Esophagus muscularis mucosa (tissue), 4 donors: ENCODE measurements around the gene P3H3. TPM values are rescaled to one million over a fixed set of nuclear protein-coding genes. Genes with fewer than 3 reads are reported as not detected.

Source experiments
- DNase-seq: peaks from one replicate; pipeline ENCODE4 v3.0.0-alpha.2; 2017; ENCODE audit errors: extremely low spot score
- H3K27ac ChIP-seq, 4 donors: fragments of 200-600 bp; sonication (generic); replicated peaks in 1 of 4; 1 replicate in 3 of 4; 2 replicates in 1 of 4; pipeline ENCODE4 v1.5.1; 2016 to 2019; ENCODE audit warnings: mild to moderate bottlenecking in 1 of 4
- H3K27me3 ChIP-seq, 4 donors: fragments of 200-600 bp; sonication (generic); one replicate each; pipeline versions ENCODE4 v1.5.1 to v1.6.0; 2016 to 2019
- H3K36me3 ChIP-seq, 4 donors: fragments of 200-600 bp; sonication (generic); one replicate each; pipeline ENCODE4 v1.5.1; 2016 to 2019
- H3K4me1 ChIP-seq, 4 donors: fragments of 200-600 bp; sonication (generic); one replicate each; pipeline ENCODE4 v1.5.1; 2016 to 2019
- H3K4me3 ChIP-seq, 4 donors: fragments of 200-600 bp; sonication (generic); 1 replicate in 2 of 4; 2 replicates in 2 of 4; pipeline ENCODE4 v1.5.1; 2016 to 2019; ENCODE audit warnings: mild to moderate bottlenecking in 4 of 4, moderate library complexity in 1 of 4
- H3K9me3 ChIP-seq, 4 donors: fragments of 200-600 bp; sonication (generic); 1 replicate in 3 of 4; 2 replicates in 1 of 4; pipeline ENCODE4 v1.5.1; 2016 to 2019
- EP300 ChIP-seq: sonication (generic); formaldehyde crosslinking; IDR thresholded peaks from one replicate; pipeline ENCODE4 v1.6.1; 2017; ENCODE audit warnings: antibody characterized with exemption
- POLR2A ChIP-seq: fragments of 450-650 bp; IDR thresholded peaks from one replicate; pipeline ENCODE4 v1.6.1; 2017; ENCODE audit warnings: antibody characterized with exemption, moderate library complexity, mild to moderate bottlenecking, low read depth
- POLR2AphosphoS5 ChIP-seq, 2 donors: sonication (generic); formaldehyde crosslinking; IDR thresholded peaks; one replicate each; pipeline ENCODE4 v1.6.1; 2017; ENCODE audit warnings: antibody characterized with exemption in 2 of 2
- WGBS: methylation state at CpG from one replicate; pipeline ENCODE4 v1.1.5; 2018; 5-methylcytosine and 5-hydroxymethylcytosine counted together
- intact Hi-C: fragments of 100-400 bp; cut with DNase I; formaldehyde crosslinking; loops from one replicate; pipeline ENCODE4 v1.15.1; 2023
- total RNA-seq, 4 donors: library from RNA; depleted of rRNA; stranded (reverse); fragments of >200 nt; gene quantifications; one replicate each; pipeline versions ENCODE4 v1.1.0 to v1.2.1, GENCODE V29; 2016
- TF ChIP-seq, protein P1 (sequence below), 3 experiments: fragments of 200-600 bp in 2 of 3; fragments of 450-650 bp in 1 of 3; sonication (generic) in 2 of 3; IDR thresholded peaks; one replicate each; pipeline ENCODE4 v1.5.1; 2017 to 2019; ENCODE audit warnings: antibody characterized with exemption in 3 of 3, mild to moderate bottlenecking in 2 of 3, moderate library complexity in 1 of 3

The P3H3 gene
- total RNA-seq, 4 donors from 2014 or later = 16.4 to 30.7 (median 26.8) TPM

- Histone ChIP-seq H3K4me3 (peak overlapping the region; percentile 80 to 95 (median 92)), H3K27me3 (peaks cover 0 to 8% (median 0%) of the 10 kb centered on the region in 4 donors), H3K27ac (peak overlapping the region; percentile 80 to 88 (median 88)), H3K4me1 (peaks cover 24 to 54% (median 48%) of the 10 kb centered on the region in 4 donors), H3K36me3 (peaks cover 0 to 44% (median 22%) of the 10 kb centered on the region in 4 donors), H3K9me3 (no peaks in the 10 kb centered on the region)
- no peak for DNase-seq
- WGBS = 32% methylated on average over 11 of the region's 19 CpGs
- intact Hi-C loops = loop anchor here (5.0 kb wide), 2 partner anchors 77 to 212 kb away; partner anchors contain the start of gene MLF2
- TF ChIP-seq, protein P1, sequence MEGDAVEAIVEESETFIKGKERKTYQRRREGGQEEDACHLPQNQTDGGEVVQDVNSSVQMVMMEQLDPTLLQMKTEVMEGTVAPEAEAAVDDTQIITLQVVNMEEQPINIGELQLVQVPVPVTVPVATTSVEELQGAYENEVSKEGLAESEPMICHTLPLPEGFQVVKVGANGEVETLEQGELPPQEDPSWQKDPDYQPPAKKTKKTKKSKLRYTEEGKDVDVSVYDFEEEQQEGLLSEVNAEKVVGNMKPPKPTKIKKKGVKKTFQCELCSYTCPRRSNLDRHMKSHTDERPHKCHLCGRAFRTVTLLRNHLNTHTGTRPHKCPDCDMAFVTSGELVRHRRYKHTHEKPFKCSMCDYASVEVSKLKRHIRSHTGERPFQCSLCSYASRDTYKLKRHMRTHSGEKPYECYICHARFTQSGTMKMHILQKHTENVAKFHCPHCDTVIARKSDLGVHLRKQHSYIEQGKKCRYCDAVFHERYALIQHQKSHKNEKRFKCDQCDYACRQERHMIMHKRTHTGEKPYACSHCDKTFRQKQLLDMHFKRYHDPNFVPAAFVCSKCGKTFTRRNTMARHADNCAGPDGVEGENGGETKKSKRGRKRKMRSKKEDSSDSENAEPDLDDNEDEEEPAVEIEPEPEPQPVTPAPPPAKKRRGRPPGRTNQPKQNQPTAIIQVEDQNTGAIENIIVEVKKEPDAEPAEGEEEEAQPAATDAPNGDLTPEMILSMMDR (IDR thresholded peaks at IDR 0.05) = peak in 1 of 3 experiments; percentile 6
- no peak for TF ChIP-seq EP300
Observed at GRCh38 chr12:6829536-6830220, 1.5 kb downstream of the P3H3 start.

GRCh38 chr12:6830286-6830890, 2.2 kb downstream of the P3H3 start:
- intact Hi-C loops = no loop called here
- no peak for TF ChIP-seq EP300
- TF ChIP-seq POLR2AphosphoS5 (IDR thresholded peaks at IDR 0.05) = no peak
- TF ChIP-seq, protein P1 (IDR thresholded peaks at IDR 0.05) = no peak
- TF ChIP-seq POLR2A = no peak
- H3K27me3 ChIP-seq = peaks cover 0 to under 1% (median 0%) of the 10 kb centered on the region in 4 donors
- 66% methylated on average over 11 of the region's 11 CpGs for WGBS
- peak overlapping the region in 3 of 4 donors; percentile 87 to 88 (median 88) for H3K27ac ChIP-seq
- peaks cover 0 to 49% (median 22%) of the 10 kb centered on the region in 4 donors for H3K36me3 ChIP-seq
- H3K9me3 ChIP-seq = no peaks in the 10 kb centered on the region
- peaks cover 20 to 47% (median 43%) of the 10 kb centered on the region in 4 donors for H3K4me1 ChIP-seq
- no peak overlapping the region for H3K4me3 ChIP-seq
- DNase-seq = no peak

DNA sequence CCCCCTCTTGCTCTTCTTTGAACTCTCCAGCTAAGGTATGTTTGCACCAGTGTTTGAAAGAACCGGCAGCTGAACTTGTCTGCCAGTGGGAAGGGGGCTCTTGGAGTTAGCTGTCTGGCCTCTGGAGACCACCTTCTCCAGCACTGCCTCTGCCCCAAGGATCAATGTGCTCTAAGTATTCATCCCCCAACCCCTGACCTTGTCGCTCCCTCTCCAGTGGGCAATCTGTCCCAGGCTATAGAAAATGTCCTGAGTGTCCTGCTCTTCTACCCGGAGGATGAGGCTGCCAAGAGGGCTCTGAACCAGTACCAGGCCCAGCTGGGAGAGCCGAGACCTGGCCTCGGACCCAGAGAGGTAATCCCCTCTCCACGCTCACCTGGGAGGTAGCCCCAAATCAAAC, 2.8 kb downstream of the P3H3 start:
- H3K36me3 ChIP-seq = peaks cover 0 to 49% (median 22%) of the 10 kb centered on the region in 4 donors
- no peak overlapping the region for H3K27ac ChIP-seq
- intact Hi-C loops = no loop called here
- peaks cover 19 to 44% (median 37%) of the 10 kb centered on the region in 4 donors for H3K4me1 ChIP-seq
- no peak for DNase-seq
- 74% methylated on average over 3 of the region's 6 CpGs for WGBS
- no peaks in the 10 kb centered on the region for H3K9me3 ChIP-seq
- TF ChIP-seq POLR2AphosphoS5 (IDR thresholded peaks at IDR 0.05) (no peak), EP300 (no peak), POLR2A (no peak)
- TF ChIP-seq, protein P1 (IDR thresholded peaks at IDR 0.05) = no peak
- no peak overlapping the region for H3K4me3 ChIP-seq
- no peaks in the 10 kb centered on the region for H3K27me3 ChIP-seq

- H3K4me1 ChIP-seq = peaks cover 19 to 41% (median 36%) of the 10 kb centered on the region in 4 donors
- TF ChIP-seq POLR2A (no peak), EP300 (no peak), POLR2AphosphoS5 (IDR thresholded peaks at IDR 0.05) (no peak)
- TF ChIP-seq, protein P1 (IDR thresholded peaks at IDR 0.05) = no peak
- WGBS = 84% methylated on average over 11 of the region's 12 CpGs
- H3K36me3 ChIP-seq = peaks cover 1 to 53% (median 22%) of the 10 kb centered on the region in 4 donors
- intact Hi-C loops = no loop called here
- H3K4me3 ChIP-seq = no peak overlapping the region
- H3K27ac ChIP-seq = no peak overlapping the region
- no peak for DNase-seq
- H3K9me3 ChIP-seq = no peaks in the 10 kb centered on the region
- no peaks in the 10 kb centered on the region for H3K27me3 ChIP-seq
Observed at GRCh38 chr12:6831450-6831995, 3.3 kb downstream of the P3H3 start.
